H9 (cell line): ENCODE data around the gene NAT14. TPM values are rescaled to one million over a fixed set of nuclear protein-coding genes. Genes with fewer than 3 reads are reported as not detected.

Source experiments
- DNase-seq: peaks from one replicate; pipeline ENCODE4 v3.0.0-alpha.2; 2017
- H2AFZ ChIP-seq: one replicate; pipeline ENCODE4 v1.6.1; 2013; ENCODE audit warnings: mild to moderate bottlenecking, low read length, control low read depth, moderate library complexity
- H2AK5ac ChIP-seq: 2 replicates; pipeline ENCODE4 v1.6.1; 2013; ENCODE audit warnings: low read length, control low read depth, mixed read lengths; ENCODE audit not compliant: insufficient read length
- H2BK120ac ChIP-seq: one replicate; pipeline ENCODE4 v1.6.1; 2013; ENCODE audit warnings: low read depth, mild to moderate bottlenecking, low read length, control low read depth, inconsistent platforms; ENCODE audit not compliant: poor library complexity, severe bottlenecking
- H2BK12ac ChIP-seq: 2 replicates; pipeline ENCODE4 v1.6.1; 2013; ENCODE audit warnings: low read length, control low read depth, mixed read lengths, low read depth; ENCODE audit not compliant: insufficient read length
- H2BK15ac ChIP-seq: 2 replicates; pipeline ENCODE4 v1.6.1; 2013; ENCODE audit warnings: low read depth, low read length, control low read depth
- H2BK20ac ChIP-seq: one replicate; pipeline ENCODE4 v1.6.1; 2013; ENCODE audit warnings: low read depth, mild to moderate bottlenecking, low read length, control low read depth, inconsistent platforms; ENCODE audit not compliant: poor library complexity, severe bottlenecking
- H2BK5ac ChIP-seq: 2 replicates; pipeline ENCODE4 v1.6.1; 2013; ENCODE audit warnings: low read length, control low read depth, mixed read lengths; ENCODE audit not compliant: insufficient read length
- H3K14ac ChIP-seq: 2 replicates; pipeline ENCODE4 v1.6.1; 2013; ENCODE audit warnings: low read length, control low read depth; ENCODE audit not compliant: insufficient read depth
- H3K18ac ChIP-seq: 2 replicates; pipeline ENCODE4 v1.6.1; 2013; ENCODE audit warnings: low read depth, mild to moderate bottlenecking, mixed read lengths, low read length, control low read depth; ENCODE audit not compliant: insufficient read length
- H3K23ac ChIP-seq: 2 replicates; pipeline ENCODE4 v1.6.1; 2013; ENCODE audit warnings: low read length, control low read depth, mixed read lengths, low read depth; ENCODE audit not compliant: insufficient read length
- H3K23me2 ChIP-seq: 2 replicates; pipeline ENCODE4 v1.6.1; 2013; ENCODE audit warnings: low read depth, mild to moderate bottlenecking, mixed read lengths, low read length, control low read depth; ENCODE audit not compliant: insufficient read length, poor library complexity, severe bottlenecking
- H3K27ac ChIP-seq: 2 replicates; pipeline ENCODE4 v1.5.1; 2013; ENCODE audit warnings: low read length, control low read depth, mixed read lengths, low read depth; ENCODE audit not compliant: insufficient read length
- H3K27me3 ChIP-seq: 2 replicates; pipeline ENCODE4 v1.6.1; 2013; ENCODE audit warnings: low read length, control low read depth, inconsistent platforms; ENCODE audit not compliant: insufficient read depth
- H3K4ac ChIP-seq: 2 replicates; pipeline ENCODE4 v1.6.1; 2013; ENCODE audit warnings: low read depth, mild to moderate bottlenecking, control low read depth, inconsistent platforms, low read length, moderate library complexity
- H3K4me1 ChIP-seq: 2 replicates; pipeline ENCODE4 v1.6.1; 2013; ENCODE audit warnings: low read length, control low read depth, inconsistent platforms; ENCODE audit not compliant: insufficient read depth
- H3K4me2 ChIP-seq: 2 replicates; pipeline ENCODE4 v1.6.1; 2013; ENCODE audit warnings: low read length, control low read depth, mixed read lengths; ENCODE audit not compliant: insufficient read length, insufficient read depth
- H3K56ac ChIP-seq: 2 replicates; pipeline ENCODE4 v1.6.1; 2013; ENCODE audit warnings: low read depth, mild to moderate bottlenecking, mixed read lengths, low read length, control low read depth; ENCODE audit not compliant: insufficient read length
- H3K79me1 ChIP-seq: 2 replicates; pipeline ENCODE4 v1.6.1; 2013; ENCODE audit warnings: low read depth, mild to moderate bottlenecking, moderate library complexity, low read length, control low read depth, inconsistent platforms; ENCODE audit not compliant: insufficient read depth, poor library complexity, severe bottlenecking
- H3K79me2 ChIP-seq: 2 replicates; pipeline ENCODE4 v1.6.1; 2013; ENCODE audit warnings: low read length, control low read depth, inconsistent platforms; ENCODE audit not compliant: insufficient read depth
- H3K9ac ChIP-seq: 2 replicates; pipeline ENCODE4 v1.6.1; 2013; ENCODE audit warnings: low read length, control low read depth, mixed read lengths; ENCODE audit not compliant: insufficient read length; ENCODE audit errors: extremely low read depth
- H3K9me3 ChIP-seq: one replicate; pipeline ENCODE4 v1.6.1; 2013; ENCODE audit warnings: low read depth, low read length, inconsistent platforms; ENCODE audit not compliant: control insufficient read depth
- H3T11ph ChIP-seq: one replicate; pipeline ENCODE4 v1.6.1; 2013; ENCODE audit warnings: mild to moderate bottlenecking, low read length, control low read depth, inconsistent platforms
- H4K20me1 ChIP-seq: one replicate; pipeline ENCODE4 v1.6.1; 2013; ENCODE audit not compliant: control insufficient read depth, insufficient read length, insufficient read depth
- H4K5ac ChIP-seq: 2 replicates; pipeline ENCODE4 v1.6.1; 2013; ENCODE audit warnings: low read depth, mild to moderate bottlenecking, mixed read lengths, low read length, control low read depth; ENCODE audit not compliant: insufficient read length
- H4K8ac ChIP-seq: replicated peaks from 2 replicates; pipeline ENCODE4 v1.6.1; 2013; ENCODE audit warnings: low read length, control low read depth, mixed read lengths, low read depth; ENCODE audit not compliant: insufficient read length
- H4K91ac ChIP-seq: 2 replicates; pipeline ENCODE4 v1.6.1; 2013; ENCODE audit warnings: low read depth, mild to moderate bottlenecking, moderate library complexity, mixed read lengths, low read length, control low read depth; ENCODE audit not compliant: insufficient read length
- H3K27ac Mint-ChIP-seq, 3 experiments: 2 replicates in 2 of 3; 3 replicates in 1 of 3; pipeline ENCODE4 v1.8.0; 2020 to 2021; ENCODE audit warnings: mixed read lengths in 3 of 3, mild to moderate bottlenecking in 1 of 3, moderate library complexity in 1 of 3
- H3K27me3 Mint-ChIP-seq: 2 replicates; pipeline ENCODE4 v1.8.0; 2021; ENCODE audit warnings: low read depth, mild to moderate bottlenecking, moderate library complexity, mixed read lengths
- H3K36me3 Mint-ChIP-seq, 3 experiments: 2 replicates in 2 of 3; 3 replicates in 1 of 3; pipeline ENCODE4 v1.8.0; 2020 to 2021; ENCODE audit warnings: low read depth in 3 of 3, mixed read lengths in 3 of 3; ENCODE audit not compliant: insufficient read depth in 1 of 3
- H3K4me1 Mint-ChIP-seq, 2 experiments: 2 replicates each; pipeline ENCODE4 v1.8.0; 2020; ENCODE audit warnings: mixed read lengths in 2 of 2
- H3K4me3 Mint-ChIP-seq, 2 experiments: 2 replicates in 1 of 2; 3 replicates in 1 of 2; pipeline ENCODE4 v1.8.0; 2020 to 2021; ENCODE audit warnings: mild to moderate bottlenecking in 2 of 2, mixed read lengths in 2 of 2, moderate library complexity in 1 of 2
- H3K9me3 Mint-ChIP-seq, 2 experiments: 2 replicates in 1 of 2; 3 replicates in 1 of 2; pipeline ENCODE4 v1.8.0; 2020; ENCODE audit warnings: mild to moderate bottlenecking in 2 of 2, mixed read lengths in 2 of 2, moderate library complexity in 1 of 2
- CTCF ChIP-seq: fragments of 200-600 bp; sonication (generic); conservative IDR thresholded peaks from 3 replicates; pipeline ENCODE4 v1.8.0; 2021; ENCODE audit warnings: antibody characterized with exemption, mild to moderate bottlenecking
- WGBS: extraction: QIAGEN DNeasy Blood & Tissue Kit; methylation state at CpG from one replicate; pipeline ENCODE4 v1.1.7; 2013; ENCODE audit warnings: missing lambda C conversion rate, low lambda C conversion rate, mixed read lengths; ENCODE audit not compliant: insufficient read length; ENCODE audit errors: extremely low coverage; 5-methylcytosine and 5-hydroxymethylcytosine counted together
- total RNA-seq: library from RNA; stranded (reverse); gene quantifications from 2 replicates; pipeline ENCODE4 v1.2.1, GENCODE V29; 2021

NAT14 gene
- total RNA-seq, 1 experiment from 2014 or later: 51.2 TPM

GRCh38 chr19:55481794-55482155 is 3.2 kb upstream of the NAT14 start:
- Mint-ChIP-seq H3K27ac (no peak overlapping the region), H3K27me3 (no peaks in the 10 kb centered on the region), H3K4me1 (peaks cover 16 to 40% of the 10 kb centered on the region in 2 experiments), H3K4me3 (no peak overlapping the region; a peak in 1 of 5 replicates), H3K36me3 (peaks cover 2 to 19% (median 8%) of the 10 kb centered on the region in 3 experiments; a peak in 5 of 7 replicates), H3K9me3 (no peaks in the 10 kb centered on the region)
- no peaks in the 10 kb centered on the region for H3K79me1 ChIP-seq
- H2AFZ ChIP-seq: no peak overlapping the region
- no peak overlapping the region for H3K18ac ChIP-seq
- no peaks in the 10 kb centered on the region for H3K4me1 ChIP-seq
- TF ChIP-seq CTCF: no peak
- H3K4ac ChIP-seq: no peak overlapping the region
- no peak overlapping the region for H3K23ac ChIP-seq
- no peaks in the 10 kb centered on the region for H3K79me2 ChIP-seq
- WGBS: no CpG with 5 or more reads among the region's 40 CpGs
- H3K9ac ChIP-seq: no peak overlapping the region
- no peak overlapping the region for H4K5ac ChIP-seq
- no peak overlapping the region for H3K56ac ChIP-seq
- no peak overlapping the region for H3K14ac ChIP-seq
- no peaks in the 10 kb centered on the region for H3K27me3 ChIP-seq
- H3T11ph ChIP-seq: no peak overlapping the region
- no peak overlapping the region for H2BK20ac ChIP-seq
- H3K9me3 ChIP-seq: no peaks in the 10 kb centered on the region
- no peaks in the 10 kb centered on the region for H4K20me1 ChIP-seq
- H2BK12ac ChIP-seq: no peak overlapping the region
- H4K91ac ChIP-seq: no peak overlapping the region
- peaks cover 3% of the 10 kb centered on the region for H3K23me2 ChIP-seq
- DNase-seq: peak; percentile 77
- H2AK5ac ChIP-seq: no peak overlapping the region
- no peak overlapping the region for H3K4me2 ChIP-seq
- no peak overlapping the region for H4K8ac ChIP-seq
- no peak overlapping the region for H2BK5ac ChIP-seq
- no peak overlapping the region for H3K27ac ChIP-seq
- no peak overlapping the region for H2BK120ac ChIP-seq
- no peak overlapping the region for H2BK15ac ChIP-seq
